AML-193 (cell line): ENCODE measurements around the gene LMAN1.

Experiments used
- DNase-seq, 2 experiments: peaks; one replicate each; lab custom pipeline; 2025; lab: John Stamatoyannopoulos, UW

LMAN1 gene

DNA sequence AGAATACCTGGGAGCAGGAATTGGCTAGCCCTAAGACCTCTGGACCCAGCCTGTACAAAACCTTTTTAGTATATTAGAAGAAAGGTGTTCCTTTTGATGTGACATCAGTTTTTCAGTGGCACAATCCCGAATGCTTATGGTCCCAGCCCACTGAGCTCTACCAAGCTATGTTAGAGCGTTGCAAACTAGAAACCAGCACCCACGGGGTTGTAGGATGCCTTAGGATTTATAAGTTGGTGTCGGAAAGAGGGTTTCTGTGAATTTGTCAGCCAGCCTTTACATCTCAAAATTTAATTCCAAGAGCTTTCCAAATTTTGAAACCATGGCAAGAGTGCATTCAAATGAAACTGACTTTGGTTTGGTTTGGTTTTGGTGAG lies 499 bp upstream of the LMAN1 start:
- DNase-seq: no peak

DNA sequence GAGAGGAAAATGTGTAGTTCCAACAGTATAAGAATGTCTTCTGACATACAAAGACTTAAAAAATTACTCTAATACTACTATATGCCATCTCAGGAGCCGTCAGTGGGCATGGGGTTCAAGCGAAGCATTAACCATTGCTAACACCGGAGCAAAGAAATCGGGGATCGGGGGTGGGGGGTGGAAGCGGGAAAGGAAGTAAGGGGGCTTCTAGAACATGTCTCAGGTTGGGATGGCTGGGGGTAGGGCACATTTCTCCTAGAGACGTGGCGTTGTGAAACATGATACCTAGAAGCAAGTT lies 702 bp downstream of the LMAN1 start:
- no peak for DNase-seq

DNA sequence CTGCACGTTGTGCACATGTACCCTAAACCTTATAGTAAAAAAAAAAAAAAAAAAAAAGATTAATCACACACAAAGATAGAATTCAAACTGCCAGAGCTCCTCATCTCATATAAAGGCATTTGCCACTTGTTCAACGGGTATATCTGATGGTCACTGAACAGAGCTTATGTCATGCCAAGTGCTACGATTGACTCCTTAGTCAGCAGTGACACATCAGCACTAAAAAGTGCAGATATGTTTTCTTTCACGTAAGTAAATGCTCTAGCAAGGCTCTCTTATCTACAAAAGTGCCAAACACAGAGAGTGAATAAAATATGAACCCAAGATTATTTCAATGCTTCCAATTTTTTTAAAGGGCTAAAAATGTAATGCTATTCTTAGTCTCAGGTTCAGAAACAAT lies 1.1 kb downstream of the LMAN1 start:
- DNase-seq: peak; percentile 9 to 15

DNA sequence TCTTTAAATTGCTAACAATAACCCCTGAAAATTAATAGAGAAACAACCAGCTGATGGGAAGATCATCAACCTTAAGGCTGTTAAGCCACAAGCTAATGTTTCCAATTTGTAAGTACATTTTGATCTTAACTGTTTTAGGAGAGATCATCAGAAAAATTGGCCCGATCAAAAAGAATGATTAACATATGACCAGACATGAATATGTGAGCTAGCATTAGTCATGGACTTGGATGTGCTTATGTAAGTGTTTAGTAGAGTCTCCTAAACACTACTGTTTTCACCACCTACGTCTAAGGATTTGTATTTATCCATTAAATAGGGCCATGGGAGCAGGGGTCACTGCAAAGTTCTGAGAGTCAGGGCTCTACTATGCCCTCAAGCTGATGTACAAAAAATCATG lies 4.3 kb downstream of the LMAN1 start:
- DNase-seq: no peak

DNA sequence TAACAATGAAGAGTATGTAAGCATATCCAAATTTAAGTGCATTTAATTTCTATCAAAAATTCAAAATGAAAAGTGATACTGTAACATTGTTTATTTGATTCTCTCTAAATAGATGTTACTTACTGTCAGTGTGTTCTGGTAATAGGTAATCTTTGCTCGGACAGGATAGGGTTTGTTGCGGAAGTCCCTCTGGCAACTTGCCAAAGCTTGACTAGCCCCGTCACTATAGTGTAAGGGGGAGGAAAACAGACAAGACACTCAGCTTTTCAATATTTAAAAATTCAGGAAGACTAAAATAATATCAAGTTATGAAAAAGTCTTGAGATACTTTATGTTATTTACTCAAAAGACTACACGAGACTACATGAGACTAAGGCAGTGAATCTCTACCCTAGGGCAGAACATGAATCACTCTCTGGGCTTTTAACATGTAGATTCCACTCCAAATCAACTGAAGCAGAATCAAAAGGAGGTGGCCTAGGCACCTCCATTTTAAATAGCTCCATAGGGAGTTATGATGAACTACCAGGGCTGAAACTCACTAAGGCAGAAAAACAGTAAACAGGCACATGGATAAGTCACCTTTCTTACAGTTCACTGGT lies 5.9 kb downstream of the LMAN1 start:
- DNase-seq: no peak

DNA sequence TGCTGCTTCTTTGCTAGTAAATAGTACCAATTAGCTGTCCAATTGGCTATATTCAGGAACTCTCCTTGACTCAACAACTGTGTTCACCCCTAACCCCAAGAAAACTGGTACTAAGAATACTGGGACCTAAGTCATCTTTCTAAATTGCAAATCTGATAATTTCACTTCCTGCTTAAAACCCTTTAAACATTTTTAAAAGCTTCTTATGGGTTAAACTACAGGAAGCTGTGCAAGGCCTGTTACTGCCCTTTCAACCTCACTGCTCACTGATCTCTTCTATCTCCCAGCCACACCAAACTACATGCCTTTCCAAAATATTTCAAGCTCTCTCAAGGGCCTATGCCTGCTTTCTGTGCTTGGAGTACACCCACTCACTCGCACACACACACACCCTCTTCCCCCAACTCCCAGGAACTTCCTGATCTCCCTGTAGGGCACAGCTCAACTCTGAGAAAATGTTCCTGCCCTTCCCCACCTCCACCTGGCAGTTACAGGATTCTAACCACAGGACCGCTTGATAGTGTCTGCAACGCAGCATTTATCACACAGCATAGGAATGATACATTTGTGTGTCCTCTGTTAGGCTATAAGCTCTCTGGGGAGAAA lies 6.7 kb downstream of the LMAN1 start:
- no peak for DNase-seq

DNA sequence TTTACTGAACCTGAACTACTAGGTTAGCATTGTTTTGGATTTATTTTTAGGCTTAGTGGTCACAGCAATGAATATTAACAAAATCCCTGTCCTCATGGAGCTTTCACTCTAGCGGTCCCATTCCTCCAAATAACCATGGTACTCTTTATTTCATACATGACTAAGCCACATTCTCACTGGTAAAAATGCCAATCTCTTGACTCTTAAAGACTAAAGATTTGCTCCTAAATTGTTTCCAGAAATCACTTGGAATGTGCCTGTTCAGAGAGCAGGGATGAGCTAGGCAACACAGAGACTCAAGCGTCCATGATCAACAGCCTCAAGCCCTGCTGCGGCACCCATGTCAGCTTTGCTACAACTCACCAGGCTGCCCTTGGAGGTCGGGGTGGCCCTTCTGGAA lies 13.5 kb downstream of the LMAN1 start:
- no peak for DNase-seq

DNA sequence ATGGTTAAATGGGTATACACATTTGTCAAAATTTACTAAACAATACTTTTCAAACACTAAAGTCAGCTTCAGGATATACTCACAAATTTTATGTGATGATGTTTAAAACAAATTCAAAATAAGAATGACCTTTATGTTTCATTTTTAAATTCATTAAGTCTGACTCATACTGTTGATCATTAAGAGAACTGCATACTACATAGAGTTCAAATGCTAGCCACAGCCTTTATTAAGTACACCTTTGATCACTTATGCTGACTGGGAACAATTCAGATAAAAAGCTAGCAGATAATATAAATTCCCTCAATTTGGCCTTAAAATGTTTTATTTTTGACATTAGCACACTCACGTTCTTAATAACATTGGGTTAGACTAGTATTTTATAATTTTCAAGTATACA lies 14.1 kb downstream of the LMAN1 start:
- DNase-seq: no peak

DNA sequence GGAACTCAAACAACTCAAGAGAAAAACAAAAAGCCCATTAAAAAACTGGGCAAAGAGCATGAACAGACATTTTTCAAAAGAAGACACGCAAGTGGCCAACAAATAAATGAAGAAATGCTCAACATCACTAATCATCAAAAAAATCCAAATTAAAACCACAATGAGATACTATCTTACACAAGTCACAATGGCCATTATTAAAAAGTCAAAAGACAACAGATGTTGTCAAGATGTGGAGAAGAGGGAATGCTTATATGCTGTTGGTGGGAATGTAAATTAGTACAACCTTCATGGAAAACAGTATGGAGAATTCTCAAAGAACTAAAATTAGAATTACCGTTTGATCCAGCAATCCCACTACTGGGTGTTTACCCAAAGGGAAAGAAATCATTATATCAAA lies 15.1 kb downstream of the LMAN1 start:
- DNase-seq: no peak

DNA sequence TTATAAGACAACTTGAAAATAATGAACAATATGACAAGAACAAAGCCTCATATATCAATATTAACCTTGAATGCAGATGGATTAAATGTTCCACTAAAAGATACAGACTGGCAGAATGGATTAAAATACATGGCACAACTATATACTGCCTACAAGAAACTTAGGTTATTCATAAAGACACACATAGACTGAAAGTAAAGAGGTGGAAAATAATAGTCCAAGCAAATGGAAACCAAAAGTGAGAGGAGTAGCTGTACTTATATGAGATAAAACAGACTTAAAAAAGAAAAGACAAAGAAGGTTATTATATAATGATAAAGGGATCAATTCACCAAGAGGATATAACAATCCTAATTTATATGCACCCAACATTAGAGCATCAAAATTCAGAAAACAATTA lies 18.2 kb downstream of the LMAN1 start:
- no peak for DNase-seq

DNA sequence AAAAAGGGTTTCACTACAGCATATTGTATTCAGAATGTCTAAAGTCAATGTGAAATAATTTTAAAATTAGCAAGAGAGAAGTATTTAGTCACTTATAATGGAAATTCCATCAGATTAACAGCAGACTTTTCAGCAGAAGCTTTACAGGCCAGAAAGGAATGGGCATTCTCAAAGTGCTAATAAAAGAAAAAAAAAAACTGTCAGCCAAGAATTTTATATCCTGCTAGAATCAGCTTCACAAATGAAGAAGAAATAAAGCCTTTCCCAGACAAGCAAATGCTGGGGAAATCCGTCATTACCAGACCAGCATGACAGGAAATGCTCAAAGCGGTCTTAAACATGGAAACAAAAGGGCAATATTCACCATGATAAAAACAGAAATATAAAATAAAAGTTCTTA lies 18.8 kb downstream of the LMAN1 start:
- DNase-seq: no peak

DNA sequence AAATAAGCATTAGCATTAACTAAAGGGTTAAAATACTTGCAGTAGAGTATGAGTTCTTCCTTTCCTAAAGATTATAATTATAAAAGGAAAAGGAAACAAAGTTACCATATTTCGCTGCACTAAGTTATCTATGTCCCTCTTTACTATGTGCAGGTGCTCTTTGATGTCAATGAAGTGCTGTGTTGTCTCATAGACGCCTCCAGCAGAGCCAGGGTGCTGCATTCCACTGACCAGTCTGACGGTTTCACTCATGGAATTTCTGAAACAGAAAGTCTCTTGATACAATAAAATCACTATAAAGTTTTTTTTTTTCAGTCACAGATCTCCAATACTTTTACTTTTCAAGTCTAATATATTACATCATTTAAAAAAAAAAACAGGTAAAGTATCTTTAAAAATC lies 26.1 kb downstream of the LMAN1 start:
- no peak for DNase-seq

DNA sequence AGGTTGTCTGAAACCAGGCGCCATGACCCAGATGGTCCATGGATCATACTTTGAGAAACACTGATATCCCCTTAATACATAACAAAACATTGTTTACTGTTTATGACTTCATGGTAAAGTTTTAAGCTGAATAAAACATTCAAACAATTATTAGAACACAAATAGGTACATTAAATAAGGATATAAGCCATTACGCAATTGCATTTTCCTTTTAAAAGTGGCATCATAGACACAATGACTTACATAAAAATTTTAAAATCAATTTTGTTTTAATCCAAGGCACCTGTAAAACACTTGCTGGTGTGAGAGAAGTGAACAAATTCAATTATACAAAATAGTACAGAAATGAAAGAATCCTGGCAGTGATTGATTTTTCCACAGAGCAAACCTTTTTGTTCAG lies 30.4 kb downstream of the LMAN1 start:
- no peak for DNase-seq

DNA sequence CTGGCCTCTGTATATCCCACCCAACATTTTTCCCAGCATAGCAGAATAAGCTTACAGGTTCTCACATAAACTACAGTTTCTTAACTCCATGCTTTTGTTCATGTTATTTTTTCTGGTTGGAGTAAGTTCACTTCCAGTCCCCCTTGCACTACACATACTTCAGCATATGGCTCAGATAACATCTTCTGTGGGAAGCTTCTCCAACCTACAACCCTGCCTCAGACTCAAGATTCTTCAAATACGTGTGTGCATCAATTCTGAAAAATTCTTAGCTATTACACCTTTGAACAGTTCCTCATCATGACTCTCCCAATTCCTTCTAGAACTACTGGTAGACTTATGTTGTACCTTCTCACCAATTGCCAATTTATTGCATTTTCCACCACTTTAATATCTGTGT lies 33.1 kb downstream of the LMAN1 start:
- DNase-seq: no peak

DNA sequence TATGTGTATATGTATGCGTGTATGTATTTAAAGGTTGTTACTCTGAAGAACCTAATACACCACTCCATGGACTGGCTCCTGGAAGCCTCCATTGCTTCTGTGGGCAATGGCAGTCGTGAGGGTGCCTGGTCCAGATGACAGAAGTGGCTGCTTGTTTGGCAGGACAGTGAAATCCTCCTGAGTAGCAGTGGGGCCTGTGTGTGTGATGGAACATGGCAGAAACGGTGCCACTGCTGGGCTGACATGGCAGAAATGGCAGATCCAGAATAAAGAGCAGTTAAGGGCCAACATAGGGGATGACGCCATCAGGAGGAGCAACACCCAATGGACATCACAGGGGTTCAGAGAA lies 34.5 kb downstream of the LMAN1 start:
- DNase-seq: no peak

DNA sequence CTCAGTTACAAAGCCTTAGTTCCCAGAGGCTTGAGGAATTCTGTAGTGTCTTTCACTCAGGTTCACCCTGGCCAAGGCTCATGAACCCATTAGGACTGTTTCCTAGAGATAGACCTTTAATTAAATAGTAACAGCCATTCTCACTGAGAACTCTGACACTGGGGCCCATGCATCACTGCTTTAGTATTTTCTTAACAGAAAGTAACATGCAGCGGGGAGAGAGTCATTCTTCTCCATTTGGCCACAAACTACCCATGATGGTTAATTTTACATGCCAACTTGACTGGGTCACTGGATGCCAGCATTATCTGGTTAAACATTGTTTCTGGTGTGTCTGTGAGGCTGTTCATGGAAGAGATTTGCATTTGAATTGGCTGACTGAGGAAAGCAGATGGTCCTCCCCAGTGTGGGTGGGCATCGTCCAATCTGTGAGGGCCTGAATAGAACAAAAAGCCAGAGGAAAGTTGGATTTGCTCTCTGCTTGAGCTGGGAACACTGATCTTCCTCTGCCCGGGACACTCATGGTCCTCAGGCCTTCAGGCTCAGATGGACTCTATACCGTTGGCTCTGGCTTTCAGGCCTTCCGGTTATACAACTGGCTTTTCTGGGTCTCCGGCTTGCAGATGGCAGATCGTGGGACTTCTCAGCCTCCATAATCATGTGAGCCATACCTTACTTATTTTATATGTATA lies 35.0 kb downstream of the LMAN1 start:
- no peak for DNase-seq

DNA sequence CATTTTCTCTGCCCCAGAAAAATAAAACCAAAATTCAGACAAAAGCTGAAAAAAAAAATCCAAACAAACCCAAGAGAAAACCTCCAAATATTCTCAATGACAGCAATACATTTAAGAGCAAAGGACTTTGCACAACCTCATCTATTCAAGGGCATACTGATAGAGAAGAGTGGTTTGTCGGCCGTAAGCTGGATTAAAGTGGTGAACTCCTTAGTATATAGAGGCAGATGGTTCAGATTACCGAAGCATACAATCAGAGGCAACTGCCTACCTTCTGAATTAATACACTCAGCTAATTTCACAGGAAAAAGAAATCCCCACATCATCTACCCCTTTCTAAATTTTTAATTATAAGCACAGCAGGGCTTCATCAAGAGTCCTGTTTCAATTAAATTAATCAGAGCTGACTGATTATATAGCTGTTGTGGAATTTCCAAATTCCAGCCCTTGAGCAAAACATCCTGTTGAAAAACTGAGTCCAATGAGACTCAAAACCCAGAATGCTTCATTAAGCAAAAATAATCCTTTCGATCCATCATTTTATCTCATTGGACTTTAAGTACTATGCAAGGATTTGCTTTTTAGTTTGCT lies 40.5 kb downstream of the LMAN1 start, which contains the start of gene CPLX4:
TSS of gene CPLX4 (minus strand) at position 190 of the 591 bp plus-strand sequence. CDS start at position 3, 187 bp downstream.
- DNase-seq: no peak

DNA sequence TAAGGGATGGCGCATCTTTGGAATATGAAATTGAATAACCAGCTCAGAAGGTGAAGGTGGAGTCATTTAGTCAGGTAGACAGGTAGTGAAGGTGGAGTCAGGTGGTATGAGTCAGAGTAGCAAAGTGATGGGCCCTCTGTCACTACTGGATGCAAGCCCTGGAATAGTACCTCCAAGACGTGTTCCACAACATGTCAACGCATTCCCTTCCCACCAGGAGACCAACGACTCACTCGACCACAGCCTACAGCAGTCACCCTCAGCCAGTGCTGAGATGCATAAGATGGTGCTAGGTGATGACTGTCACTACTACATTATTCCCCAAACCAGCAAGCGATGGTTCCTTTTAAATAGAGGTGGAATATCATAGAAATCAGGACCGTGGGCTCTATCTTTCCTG lies 47.4 kb downstream of the LMAN1 start:
- DNase-seq: no peak

DNA sequence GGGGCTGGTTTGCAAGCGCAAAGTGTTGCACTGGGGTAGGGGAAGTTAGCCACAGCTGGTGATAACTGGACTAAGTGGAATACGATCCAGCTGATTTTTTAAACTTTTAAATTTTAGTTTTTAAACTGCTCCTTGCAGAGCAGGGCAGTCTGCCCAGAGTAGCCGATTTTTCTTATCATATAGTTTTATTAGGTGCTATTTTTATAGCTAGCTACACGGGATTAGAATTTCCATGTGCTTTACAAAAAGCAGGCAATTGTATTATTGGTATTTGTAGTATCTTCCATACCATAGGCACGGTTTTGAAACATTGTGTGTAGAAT lies 50.2 kb downstream of the LMAN1 start:
- no peak for DNase-seq

DNA sequence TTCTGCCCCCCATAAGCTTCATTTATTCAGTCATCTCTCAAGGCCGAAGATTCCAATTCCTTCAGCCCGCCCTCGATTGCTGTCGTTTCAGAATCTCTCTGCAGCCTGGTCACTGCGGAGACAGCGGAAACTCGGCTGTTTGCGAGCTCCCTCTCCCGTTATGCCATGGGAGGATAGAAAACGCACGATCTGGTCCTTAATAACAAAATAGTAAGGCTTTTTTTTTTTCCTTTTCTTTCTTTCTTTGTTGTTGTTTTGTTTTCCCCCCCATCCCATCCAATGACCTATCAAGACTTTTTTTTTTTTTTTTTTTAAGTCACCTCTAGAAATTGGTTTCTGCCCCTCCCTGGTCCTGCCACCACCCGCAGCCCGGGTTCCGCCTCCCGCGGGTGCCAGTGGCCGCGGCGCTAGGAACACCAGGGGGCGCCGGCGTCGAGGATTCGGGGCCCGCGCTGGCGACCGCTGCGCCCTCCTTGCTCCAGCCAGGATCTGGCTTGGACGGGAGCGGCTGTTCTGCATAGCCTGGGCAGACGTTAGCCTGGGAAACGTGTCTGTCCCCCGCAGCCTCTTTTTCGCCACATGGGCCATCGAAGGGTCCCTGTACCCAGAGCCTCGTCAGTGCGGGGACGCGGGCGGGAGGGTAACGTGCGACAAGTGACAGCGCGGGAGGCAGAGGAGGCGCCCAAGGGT lies 50.7 kb downstream of the LMAN1 start:
- no peak for DNase-seq

DNA sequence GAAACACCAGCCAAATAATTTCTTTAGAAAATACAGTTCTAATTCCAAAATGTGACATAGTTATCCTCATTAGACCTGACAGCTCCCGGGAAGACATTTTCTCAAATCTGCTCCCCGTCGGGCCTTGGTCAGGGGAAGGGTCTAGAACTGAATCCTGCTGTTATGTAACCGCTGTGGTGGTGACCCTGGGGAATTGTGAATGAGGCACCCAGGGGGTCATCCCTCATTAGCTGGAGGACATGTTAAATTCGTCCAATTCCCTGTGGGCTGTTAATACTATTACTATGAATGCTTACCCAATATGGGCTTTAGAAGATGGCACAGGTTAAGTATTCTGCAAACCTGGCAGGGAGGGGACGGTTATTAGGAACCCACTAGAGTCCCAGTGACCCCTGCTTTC lies 52.4 kb downstream of the LMAN1 start:
- no peak for DNase-seq

DNA sequence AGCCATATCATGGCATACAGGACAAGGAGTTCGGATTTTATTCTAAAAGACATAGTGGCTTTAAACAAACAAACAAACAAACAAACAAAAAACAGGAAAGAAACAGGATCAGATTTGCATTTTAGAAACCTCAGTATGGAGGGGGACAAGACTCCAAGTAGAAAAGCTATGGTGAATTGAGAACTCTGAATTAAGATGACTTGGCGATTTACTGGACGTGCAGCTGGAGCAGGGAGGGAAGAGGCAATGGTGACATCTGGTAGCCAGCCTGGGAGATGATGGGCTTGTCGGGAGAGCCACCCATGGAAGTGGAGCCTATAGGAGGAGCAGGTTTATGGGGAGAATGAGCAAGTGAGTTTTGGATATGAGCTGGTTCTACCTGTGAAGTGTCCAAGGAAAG lies 53.8 kb downstream of the LMAN1 start:
- no peak for DNase-seq

DNA sequence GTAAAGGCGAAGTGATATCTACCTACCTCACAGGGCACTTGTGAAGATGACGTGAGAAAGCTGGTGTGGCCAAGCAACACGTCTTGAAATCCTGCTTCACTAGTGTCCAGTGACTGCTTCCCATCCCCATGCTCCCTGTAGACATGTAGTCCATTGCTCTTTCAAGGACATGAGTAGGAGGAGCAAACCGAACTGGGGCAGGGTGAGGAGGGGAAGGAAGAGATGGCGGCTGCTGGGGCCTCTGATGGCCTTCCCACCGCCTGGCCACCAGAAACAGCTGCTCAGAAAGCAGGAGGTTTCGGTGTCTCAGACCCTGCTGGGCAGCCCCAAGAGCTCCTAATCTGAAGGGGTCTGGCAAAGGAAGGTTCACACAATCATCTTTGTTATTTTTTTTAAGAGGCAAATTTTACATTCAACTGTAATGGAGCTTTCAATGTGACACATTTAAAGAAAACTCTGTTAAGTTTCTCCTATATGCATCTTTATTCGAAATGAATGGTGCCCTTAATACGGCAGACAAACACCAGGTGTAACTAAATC lies 55.3 kb downstream of the LMAN1 start:
- no peak for DNase-seq
